Measurements from ENCODE around the gene FANCD2OS. TPM values are rescaled to one million over a fixed set of nuclear protein-coding genes. Genes with fewer than 3 reads are reported as not detected.
"Not testable (repeated sequence)": the region's sequence is repeated elsewhere in the genome, so short reads cannot be mapped to it uniquely, and the experiment has no call there.

FANCD2OS gene
- total RNA-seq, 1 experiment from 2014 or later, result not detected

DNA sequence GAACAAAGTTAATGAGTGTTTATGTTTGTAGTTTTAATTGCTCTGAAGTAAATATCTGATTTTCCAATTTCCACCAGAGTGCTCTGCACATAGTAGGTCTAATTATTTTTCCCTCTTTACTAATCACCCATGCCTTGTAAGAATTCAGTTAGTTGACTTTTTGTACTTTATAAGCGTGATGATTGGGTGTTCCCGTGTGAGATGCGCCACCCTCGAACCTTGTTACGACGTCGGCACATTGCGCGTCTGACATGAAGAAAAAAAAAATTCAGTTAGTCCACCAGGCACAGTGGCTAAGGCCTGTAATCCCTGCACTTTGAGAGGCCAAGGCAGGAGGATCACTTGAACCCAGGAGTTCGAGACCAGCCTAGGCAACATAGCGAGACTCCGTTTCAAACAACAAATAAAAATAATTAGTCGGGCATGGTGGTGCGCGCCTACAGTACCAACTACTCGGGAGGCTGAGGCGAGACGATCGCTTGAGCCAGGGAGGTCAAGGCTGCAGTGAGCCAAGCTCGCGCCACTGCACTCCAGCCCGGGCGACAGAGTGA is 33.0 kb upstream of the FANCD2OS start:
- intact Hi-C loops (cut with micrococcal nuclease; ENCODE audit: unreplicated experiment), result loop anchor here (2.0 kb wide), 1 partner anchor 26 kb away; the partner anchor contains the start of gene BRK1
- Mint-ChIP-seq H3K4me3 (ENCODE audit: unreplicated experiment) (peak overlapping the region; percentile 76), H3K27ac (ENCODE audit: unreplicated experiment) (peak overlapping the region; percentile 73), H3K9me3 (ENCODE audit: unreplicated experiment) (no peaks in the 10 kb centered on the region), H3K27me3 (ENCODE audit: insufficient read depth, unreplicated experiment) (no peaks in the 10 kb centered on the region), H3K4me1 (ENCODE audit: low read depth, unreplicated experiment) (peaks cover 7% of the 10 kb centered on the region), H3K36me3 (ENCODE audit: insufficient read depth, unreplicated experiment) (peaks cover 40% of the 10 kb centered on the region)
- Histone ChIP-seq H3K9me3 (no peaks in the 10 kb centered on the region), H3K4me3 (ENCODE audit: low read depth, low read length) (peak overlapping the region; percentile 19), H3K4me1 (peaks cover 7% of the 10 kb centered on the region; the same call in 1 of the 2 replicates), H3K36me3 (ENCODE audit: control insufficient read depth, insufficient read depth, low read length) (no peaks in the 10 kb centered on the region; the same call in 1 of the 2 replicates), H3K27me3 (replicated peaks; ENCODE audit: control insufficient read depth, insufficient read depth, low read length) (no peaks in the 10 kb centered on the region)
- TF ChIP-seq, protein P1, sequence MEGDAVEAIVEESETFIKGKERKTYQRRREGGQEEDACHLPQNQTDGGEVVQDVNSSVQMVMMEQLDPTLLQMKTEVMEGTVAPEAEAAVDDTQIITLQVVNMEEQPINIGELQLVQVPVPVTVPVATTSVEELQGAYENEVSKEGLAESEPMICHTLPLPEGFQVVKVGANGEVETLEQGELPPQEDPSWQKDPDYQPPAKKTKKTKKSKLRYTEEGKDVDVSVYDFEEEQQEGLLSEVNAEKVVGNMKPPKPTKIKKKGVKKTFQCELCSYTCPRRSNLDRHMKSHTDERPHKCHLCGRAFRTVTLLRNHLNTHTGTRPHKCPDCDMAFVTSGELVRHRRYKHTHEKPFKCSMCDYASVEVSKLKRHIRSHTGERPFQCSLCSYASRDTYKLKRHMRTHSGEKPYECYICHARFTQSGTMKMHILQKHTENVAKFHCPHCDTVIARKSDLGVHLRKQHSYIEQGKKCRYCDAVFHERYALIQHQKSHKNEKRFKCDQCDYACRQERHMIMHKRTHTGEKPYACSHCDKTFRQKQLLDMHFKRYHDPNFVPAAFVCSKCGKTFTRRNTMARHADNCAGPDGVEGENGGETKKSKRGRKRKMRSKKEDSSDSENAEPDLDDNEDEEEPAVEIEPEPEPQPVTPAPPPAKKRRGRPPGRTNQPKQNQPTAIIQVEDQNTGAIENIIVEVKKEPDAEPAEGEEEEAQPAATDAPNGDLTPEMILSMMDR (IDR thresholded peaks at IDR 0.05; ENCODE audit: insufficient read depth in 1 of 2, low read depth in 1 of 2, low read length in 1 of 2, severe bottlenecking in 1 of 2, unreplicated experiment in 1 of 2), result no peak
- ChIA-PET POLR2A (interaction anchor here (0.5 to 1.4 kb wide), 3 partner anchors 13 to 63 kb away, joined by 3 to 7 read pairs (median 4); no protein-coding TSS in a partner anchor), CTCF (interaction anchor here (0.7 to 1.0 kb wide), 2 partner anchors 195 to 1169 kb away, joined by 3 to 4 read pairs; no protein-coding TSS in a partner anchor)
- BruUV-seq (replicated peaks), result TSS peak; percentile 82
- no peak for DNase-seq

DNA sequence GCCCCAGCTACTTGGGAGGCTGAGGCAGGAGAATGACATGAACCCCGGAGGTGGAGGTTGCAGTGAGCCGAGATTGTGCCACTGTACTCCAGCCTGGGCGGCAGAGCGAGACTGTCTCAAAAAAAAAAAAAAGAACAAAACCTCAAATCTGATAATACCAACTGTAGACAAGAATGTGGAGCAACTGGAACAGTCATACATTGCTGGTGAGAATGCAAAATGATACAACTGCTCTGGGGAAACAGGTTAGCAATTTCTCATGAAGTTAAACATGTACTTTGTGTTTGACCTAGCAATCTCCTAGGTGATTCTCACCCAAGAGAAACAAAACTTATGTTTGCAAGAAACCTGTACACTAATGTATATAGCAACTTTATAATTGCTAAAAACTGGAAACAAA is 29.1 kb upstream of the FANCD2OS start:
- Histone ChIP-seq H3K4me1 (no peaks in the 10 kb centered on the region), H3K27me3 (replicated peaks; ENCODE audit: control insufficient read depth, insufficient read depth, low read length) (no peaks in the 10 kb centered on the region), H3K9me3 (no peaks in the 10 kb centered on the region), H3K4me3 (ENCODE audit: low read depth, low read length) (no peak overlapping the region), H3K36me3 (ENCODE audit: control insufficient read depth, insufficient read depth, low read length) (no peaks in the 10 kb centered on the region)
- ChIA-PET POLR2A (no interaction called here), CTCF (no interaction called here)
- no peaks in the 10 kb centered on the region for H3K27me3 Mint-ChIP-seq (ENCODE audit: insufficient read depth, unreplicated experiment)
- BruUV-seq (replicated peaks), result no TSS peak
- TF ChIP-seq, protein P1 (IDR thresholded peaks at IDR 0.05; ENCODE audit: insufficient read depth in 1 of 2, low read depth in 1 of 2, low read length in 1 of 2, severe bottlenecking in 1 of 2, unreplicated experiment in 1 of 2), result no peak
- intact Hi-C loops (cut with micrococcal nuclease; ENCODE audit: unreplicated experiment), result no loop called here
- peak in 1 of 2 experiments; percentile 24 for DNase-seq
- H3K4me3 Mint-ChIP-seq (ENCODE audit: unreplicated experiment), result no peak overlapping the region
- H3K36me3 Mint-ChIP-seq (ENCODE audit: insufficient read depth, unreplicated experiment), result peaks cover 10% of the 10 kb centered on the region
- H3K27ac Mint-ChIP-seq (ENCODE audit: unreplicated experiment), result no peak overlapping the region
- H3K4me1 Mint-ChIP-seq (ENCODE audit: low read depth, unreplicated experiment), result no peaks in the 10 kb centered on the region
- no peaks in the 10 kb centered on the region for H3K9me3 Mint-ChIP-seq (ENCODE audit: unreplicated experiment)

DNA sequence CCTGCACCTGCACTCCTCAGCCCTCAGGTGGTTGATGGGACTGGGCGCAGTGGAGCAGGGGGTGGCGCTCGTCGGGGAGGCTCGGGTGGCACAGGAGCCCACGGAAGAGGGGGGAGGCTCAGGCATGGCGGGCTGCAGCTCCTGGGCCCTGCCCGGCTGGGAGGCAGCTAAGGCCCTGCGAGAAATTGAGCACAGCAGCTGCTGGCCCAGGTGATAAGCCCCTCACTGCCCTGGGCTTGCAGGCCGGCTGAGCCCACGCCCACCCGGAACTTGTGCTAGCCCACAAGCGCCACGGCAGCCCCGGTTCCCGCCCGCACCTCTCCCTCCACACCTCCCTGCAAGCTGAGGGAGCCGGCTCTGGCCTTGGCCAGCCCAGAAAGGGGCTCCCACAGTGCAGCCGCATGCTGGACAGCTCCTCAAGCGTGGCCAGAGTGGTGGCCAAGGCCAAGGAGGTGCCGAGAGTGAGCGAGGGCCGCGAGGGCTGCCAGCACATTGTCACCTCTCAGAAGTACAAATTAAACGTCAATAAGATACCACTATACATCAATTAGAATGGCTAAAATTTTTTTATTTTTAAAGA is 28.5 kb upstream of the FANCD2OS start:
- CTCF ChIA-PET, result no interaction called here
- POLR2A ChIA-PET, result no interaction called here
- no peaks in the 10 kb centered on the region for H3K9me3 Mint-ChIP-seq (ENCODE audit: unreplicated experiment)

DNA sequence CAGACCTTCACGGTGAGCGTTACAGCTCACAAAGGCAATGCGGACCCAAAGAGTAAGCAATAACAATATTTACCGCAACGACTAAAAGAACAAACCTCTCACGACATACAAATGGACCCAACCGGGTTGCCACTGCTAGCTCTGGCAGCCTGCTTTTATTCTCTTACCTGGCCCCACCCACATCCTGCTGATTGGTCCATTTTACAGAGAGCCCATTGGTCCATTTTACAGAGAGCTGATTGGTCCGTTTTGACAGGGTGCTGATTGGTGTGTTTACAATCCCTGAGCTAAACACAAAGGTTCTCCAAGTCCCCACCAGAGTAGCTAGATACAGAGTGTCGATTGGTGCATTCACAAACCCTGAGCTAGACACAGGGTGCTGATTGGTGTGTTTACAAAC is 27.8 kb upstream of the FANCD2OS start:
- H3K36me3 Mint-ChIP-seq (ENCODE audit: insufficient read depth, unreplicated experiment); H3K27me3 ChIP-seq (replicated peaks; ENCODE audit: control insufficient read depth, insufficient read depth, low read length); CTCF ChIA-PET; H3K36me3 ChIP-seq (ENCODE audit: control insufficient read depth, insufficient read depth, low read length); H3K27me3 Mint-ChIP-seq (ENCODE audit: insufficient read depth, unreplicated experiment); H3K27ac Mint-ChIP-seq (ENCODE audit: unreplicated experiment); H3K4me3 Mint-ChIP-seq (ENCODE audit: unreplicated experiment); H3K4me1 ChIP-seq; H3K9me3 Mint-ChIP-seq (ENCODE audit: unreplicated experiment); H3K4me1 Mint-ChIP-seq (ENCODE audit: low read depth, unreplicated experiment); H3K4me3 ChIP-seq (ENCODE audit: low read depth, low read length); H3K9me3 ChIP-seq; intact Hi-C loops (cut with micrococcal nuclease; ENCODE audit: unreplicated experiment); BruUV-seq (replicated peaks); DNase-seq: not testable (repeated sequence)
- POLR2A ChIA-PET, result interaction anchor here (0.6 kb wide), 1 partner anchor 9 kb away, joined by 3 read pairs; no protein-coding TSS in a partner anchor

More for the DNA sequence above, 28.5 kb upstream of the FANCD2OS start:
- DNase-seq, result no peak
- H3K9me3 ChIP-seq, result no peaks in the 10 kb centered on the region
- H3K36me3 ChIP-seq (ENCODE audit: control insufficient read depth, insufficient read depth, low read length), result no peaks in the 10 kb centered on the region
- H3K36me3 Mint-ChIP-seq (ENCODE audit: insufficient read depth, unreplicated experiment), result peaks cover 3% of the 10 kb centered on the region
- no peaks in the 10 kb centered on the region for H3K27me3 ChIP-seq (replicated peaks; ENCODE audit: control insufficient read depth, insufficient read depth, low read length)
- H3K27me3 Mint-ChIP-seq (ENCODE audit: insufficient read depth, unreplicated experiment), result no peaks in the 10 kb centered on the region
- TF ChIP-seq, protein P1 (IDR thresholded peaks at IDR 0.05; ENCODE audit: insufficient read depth in 1 of 2, low read depth in 1 of 2, low read length in 1 of 2, severe bottlenecking in 1 of 2, unreplicated experiment in 1 of 2), result no peak
- BruUV-seq (replicated peaks), result no TSS peak
- H3K4me1 Mint-ChIP-seq (ENCODE audit: low read depth, unreplicated experiment), result no peaks in the 10 kb centered on the region
- intact Hi-C loops (cut with micrococcal nuclease; ENCODE audit: unreplicated experiment), result no loop called here
- no peaks in the 10 kb centered on the region for H3K4me1 ChIP-seq
- no peak overlapping the region for H3K27ac Mint-ChIP-seq (ENCODE audit: unreplicated experiment)
- no peak overlapping the region for H3K4me3 ChIP-seq (ENCODE audit: low read depth, low read length)
- no peak overlapping the region for H3K4me3 Mint-ChIP-seq (ENCODE audit: unreplicated experiment)
